ENCODE data around the gene PTPN1.
"Not testable (repeated sequence)": the region's sequence is repeated elsewhere in the genome, so short reads cannot be mapped to it uniquely, and the experiment has no call there.

The PTPN1 gene

DNA sequence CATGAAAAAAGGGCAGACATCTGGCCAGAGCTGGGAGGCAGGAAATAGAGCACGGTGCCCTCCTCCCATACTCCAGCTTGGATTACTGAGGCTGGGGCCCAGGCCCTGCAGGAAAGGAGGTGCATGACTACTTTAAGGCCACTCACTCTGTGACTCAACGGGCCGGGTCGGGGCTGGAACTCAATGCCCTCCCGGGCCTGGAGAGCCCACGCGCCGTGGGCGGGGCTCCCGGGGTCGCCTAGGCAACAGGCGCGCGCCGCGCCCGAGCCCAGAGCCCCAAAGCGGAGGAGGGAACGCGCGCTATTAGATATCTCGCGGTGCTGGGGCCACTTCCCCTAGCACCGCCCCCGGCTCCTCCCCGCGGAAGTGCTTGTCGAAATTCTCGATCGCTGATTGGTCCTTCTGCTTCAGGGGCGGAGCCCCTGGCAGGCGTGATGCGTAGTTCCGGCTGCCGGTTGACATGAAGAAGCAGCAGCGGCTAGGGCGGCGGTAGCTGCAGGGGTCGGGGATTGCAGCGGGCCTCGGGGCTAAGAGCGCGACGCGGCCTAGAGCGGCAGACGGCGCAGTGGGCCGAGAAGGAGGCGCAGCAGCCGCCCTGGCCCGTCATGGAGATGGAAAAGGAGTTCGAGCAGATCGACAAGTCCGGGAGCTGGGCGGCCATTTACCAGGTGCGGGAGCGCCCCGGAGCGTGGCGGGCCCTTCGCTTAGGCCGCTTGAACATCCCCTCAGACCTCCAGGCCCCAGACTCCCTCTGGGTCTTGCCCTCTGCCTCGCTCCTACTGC is at the start of gene PTPN1:
Gene PTPN1, plus strand, starts transcription at position 461 of the 783 bp plus-strand sequence. Its CDS starts 145 bp downstream, at position 606.
- peak; percentile 96 to 98 (median 96) for DNase-seq (ENCODE audit: low read depth in 3 of 3, low spot score in 1 of 3)

DNA sequence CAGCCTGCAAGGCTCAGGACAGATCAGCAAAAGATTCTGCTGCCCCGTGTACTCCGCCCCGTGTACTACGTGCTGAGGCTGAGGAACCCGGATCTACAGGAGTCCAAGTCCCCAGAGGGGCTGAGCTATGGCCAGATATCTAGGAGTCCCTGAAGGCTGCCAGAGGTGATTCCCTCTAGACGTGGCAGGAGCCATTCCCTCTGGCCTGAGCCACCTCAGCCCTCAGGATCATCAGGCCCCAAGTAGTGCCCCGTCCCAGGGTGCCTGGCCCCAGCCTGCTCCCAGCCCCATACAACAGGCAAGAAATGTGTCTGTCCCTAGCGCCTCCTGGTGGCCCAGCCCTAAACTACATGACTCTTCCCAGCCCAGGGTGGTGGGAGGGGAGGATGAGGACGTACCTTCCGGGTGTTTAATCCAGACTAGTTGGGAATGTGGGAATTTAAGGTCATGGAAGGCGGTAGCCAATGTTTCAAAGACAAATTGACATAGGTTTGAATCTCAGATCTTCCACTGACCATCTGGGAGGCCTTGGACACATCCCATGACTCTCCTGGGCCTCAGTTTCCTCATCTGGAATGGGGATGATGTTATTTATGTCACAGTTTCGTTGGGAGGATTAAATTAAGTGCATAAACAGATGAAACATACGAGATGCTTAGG is 49.4 kb upstream of the PTPN1 start:
- peak; percentile 49 to 78 (median 59) for DNase-seq (ENCODE audit: low read depth in 3 of 3, low spot score in 1 of 3)

DNA sequence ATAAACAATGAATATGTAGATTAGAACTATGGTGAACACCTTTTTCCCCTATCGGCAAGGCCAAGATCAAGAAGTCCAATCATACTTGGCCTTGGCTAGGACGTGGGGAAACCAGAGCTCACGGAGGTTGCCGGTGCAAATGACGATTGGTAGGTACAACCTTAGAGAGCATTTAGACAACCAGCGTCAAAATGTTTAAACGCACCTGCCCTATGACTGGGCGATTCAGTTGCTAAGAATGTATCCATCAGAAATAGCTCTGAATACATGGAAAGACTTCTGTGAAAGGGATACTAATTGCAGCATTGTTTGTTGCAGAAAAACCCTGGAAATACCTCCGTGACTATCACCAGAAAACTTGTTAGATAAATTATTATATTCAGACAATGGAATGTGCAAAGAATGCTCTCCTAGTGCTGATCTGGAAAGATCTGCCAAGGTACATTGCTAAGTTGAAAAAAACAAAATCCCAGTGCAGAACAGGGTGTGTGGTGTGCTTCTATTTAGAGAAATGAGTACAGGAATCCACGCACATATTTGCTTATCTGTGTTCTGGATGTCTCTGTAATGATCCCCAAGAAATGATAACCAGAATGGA is 48.0 kb upstream of the PTPN1 start:
- DNase-seq (ENCODE audit: low read depth in 3 of 3, low spot score in 1 of 3): no peak

DNA sequence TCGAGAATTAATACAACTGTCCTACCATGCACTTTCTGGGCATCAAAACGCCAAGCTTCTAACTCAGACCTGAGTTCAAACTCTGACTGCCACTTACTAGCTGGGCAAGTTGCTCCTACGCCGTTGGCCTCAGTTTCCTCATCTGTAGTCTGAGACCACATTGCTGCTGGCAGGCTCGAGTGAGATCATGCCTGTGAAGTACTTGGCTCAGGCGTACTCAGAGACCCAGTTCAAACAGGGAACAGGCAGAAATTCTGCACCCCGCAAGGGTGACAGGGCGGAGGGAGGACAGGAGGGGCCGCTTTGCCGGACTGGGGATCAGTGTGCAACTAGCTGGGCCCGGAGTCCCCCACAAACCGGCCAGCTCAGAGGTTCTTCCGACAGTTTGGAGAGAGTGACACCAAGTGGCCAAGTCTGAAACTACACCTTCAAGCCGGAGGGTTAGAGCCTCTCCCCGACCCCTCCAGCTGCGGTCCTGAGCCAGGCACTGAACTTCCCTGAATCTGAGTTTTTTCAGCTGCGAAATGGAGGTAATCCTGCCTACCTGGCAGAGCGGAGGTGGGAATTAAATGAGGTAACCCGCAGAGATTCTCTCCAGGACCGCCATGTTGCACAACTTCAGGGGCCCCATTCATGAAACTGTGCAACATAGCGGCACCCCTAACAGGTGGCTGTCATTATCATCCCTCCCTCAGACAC is 46.0 kb upstream of the PTPN1 start:
- peak; percentile 21 to 33 (median 26) for DNase-seq (ENCODE audit: low read depth in 3 of 3, low spot score in 1 of 3)

DNA sequence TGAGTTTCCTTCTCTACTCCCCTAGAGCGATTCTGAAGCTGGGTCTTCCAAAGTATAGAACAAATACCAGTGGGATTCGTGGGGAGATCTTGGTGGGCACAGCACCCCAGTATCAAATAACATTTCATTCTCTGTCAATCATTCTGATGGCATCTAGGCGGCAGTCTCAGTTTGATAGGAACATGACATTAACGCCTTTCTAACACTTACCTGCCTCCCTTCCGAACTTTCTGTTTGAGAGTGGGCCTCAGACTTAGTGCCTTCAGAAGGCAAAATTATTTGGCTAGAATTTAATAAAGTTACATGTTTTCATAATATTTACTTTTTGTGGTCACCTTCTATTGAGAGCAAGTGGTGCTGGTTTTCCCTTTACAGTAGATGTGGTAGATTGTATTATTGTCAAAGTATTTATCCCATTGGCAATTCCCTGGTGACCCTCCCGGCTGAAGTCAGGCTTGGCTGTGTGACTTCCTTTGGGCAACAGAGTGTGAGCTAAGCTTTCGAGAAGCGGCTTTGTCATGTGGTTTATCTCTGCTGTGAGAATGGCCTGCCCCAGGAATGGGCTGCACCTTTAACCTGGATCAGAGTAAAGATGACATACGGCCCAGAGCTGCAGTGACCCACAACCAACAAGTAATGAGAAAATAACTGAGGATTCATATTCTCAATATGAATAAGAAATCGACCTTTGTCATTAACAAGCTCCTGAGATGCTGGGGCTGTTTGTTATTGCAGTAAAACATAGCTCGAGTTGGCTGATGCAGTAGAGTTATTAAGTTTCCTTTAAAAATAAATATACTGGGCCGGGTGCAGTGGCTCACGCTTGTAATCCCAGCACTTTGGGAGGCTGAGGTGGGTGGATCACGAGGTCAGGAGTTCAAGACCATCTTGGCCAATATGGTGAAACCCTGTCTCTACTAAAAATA is 45.2 kb upstream of the PTPN1 start:
- no peak for DNase-seq (ENCODE audit: low read depth in 3 of 3, low spot score in 1 of 3)

DNA sequence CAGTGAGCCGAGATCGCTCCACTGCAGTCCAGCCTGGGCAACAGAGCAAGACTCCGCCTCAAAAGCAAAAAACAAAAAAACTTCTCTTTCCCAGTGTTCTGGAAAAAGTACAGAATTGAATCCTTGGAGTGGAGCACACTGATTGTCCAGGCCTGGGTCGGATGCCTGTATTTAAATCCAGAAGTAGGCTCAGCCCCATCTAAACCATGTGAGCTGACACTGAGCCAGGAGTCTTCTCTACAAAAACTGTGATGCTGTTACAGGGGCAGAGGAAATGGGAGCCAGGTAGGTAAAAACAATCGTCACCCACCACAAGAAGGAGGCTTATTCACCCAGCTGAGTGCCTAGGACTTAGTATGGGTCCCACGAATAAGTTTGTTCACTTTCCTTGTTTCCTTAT is 43.0 kb upstream of the PTPN1 start:
- no peak for DNase-seq (ENCODE audit: low read depth in 3 of 3, low spot score in 1 of 3)

DNA sequence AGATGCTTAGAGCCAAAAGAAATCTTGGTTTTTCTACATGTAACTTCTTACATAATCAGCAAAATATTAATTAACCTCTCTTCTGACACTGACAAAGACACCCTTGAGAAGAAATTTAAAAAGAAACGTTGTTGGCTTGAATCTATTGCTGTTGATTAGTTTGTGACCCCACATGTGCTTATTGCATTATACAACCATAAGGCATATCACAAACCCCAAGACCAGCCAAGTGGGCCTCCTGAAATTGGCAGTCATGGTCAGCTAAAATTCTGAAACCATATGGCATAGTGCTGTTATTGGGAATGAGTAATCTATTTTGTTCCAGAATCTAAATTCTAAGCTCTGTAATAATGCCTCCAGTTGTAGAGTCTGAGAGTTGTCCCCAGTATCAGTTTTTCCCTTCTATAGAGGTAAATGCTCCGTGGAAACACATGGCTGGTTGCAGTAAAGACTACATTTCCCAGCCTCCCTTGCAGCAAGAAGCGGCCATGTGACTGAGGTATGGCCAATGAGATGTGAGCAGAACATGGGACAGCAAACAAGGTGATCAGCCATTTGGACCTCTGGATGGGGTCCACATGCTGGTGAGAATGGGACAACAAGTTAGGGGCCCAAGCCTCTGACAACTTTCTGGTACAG is 42.3 kb upstream of the PTPN1 start:
- DNase-seq (ENCODE audit: low read depth in 3 of 3, low spot score in 1 of 3): no peak

DNA sequence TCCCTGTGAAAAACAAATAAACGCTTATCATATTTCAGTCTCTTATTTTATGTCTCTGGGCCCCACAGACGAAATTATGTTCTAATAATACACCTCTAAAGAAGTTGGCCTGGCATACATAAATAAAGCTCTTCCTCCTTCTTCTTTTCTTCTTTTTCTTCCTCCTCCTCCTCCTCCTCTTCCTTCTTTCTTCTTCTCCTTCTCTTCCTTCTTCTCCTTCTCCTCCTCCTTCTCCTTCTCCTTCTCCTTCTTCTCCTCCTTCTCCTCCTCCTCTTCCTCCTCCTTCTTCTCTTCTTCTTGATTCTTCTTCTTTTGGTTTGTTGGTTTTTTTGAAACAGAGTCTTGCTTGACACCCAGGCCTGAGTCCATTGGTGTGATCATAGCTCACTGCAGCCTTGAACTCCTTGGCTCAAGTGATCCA is 41.8 kb upstream of the PTPN1 start:
- no peak for DNase-seq (ENCODE audit: low read depth in 3 of 3, low spot score in 1 of 3)

DNA sequence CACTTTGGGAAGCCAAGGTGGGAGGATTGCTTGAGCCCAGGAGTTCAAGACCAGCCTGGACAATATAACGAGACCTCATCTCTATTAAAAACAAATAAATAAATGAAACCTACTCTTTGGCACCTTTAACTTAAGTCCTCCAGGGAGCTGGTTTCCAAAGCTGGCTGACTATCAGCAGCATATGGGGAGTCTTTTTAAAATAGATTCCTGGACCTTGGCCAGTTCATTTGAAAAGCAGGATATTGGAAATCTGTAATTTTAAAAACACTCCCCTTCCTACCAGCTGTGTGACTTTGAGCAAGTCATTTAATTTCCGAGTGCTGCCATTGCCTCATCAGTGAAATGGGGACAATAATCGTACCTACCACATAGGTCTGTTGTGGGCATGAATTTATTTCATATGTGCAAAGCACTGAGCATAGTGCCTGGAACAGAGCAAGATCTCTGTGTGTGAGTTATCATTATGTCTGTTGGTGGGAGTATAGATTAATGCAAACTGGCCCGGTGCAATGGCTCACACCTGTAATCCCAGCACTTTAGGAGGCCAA is 40.9 kb upstream of the PTPN1 start:
- DNase-seq (ENCODE audit: low read depth in 3 of 3, low spot score in 1 of 3): no peak

DNA sequence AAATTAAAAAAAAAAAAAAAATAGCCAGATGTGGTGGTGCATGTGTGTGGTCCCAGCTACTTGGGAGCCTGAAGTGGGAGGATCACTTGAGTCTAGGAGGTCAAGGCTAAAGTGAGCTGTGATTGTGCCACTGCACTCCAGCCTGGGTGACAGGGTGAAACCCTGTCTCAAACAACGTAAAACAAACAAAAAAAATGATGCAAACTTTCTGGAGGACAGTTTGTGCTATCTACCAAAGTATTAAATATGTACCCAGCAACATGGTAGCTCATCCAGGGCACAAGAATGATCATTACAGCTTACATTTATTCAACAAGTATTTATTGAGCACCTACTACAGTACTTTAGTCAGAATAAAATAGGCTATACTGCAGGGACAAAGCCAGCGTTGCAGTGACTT is 40.4 kb upstream of the PTPN1 start:
- DNase-seq (ENCODE audit: low read depth in 3 of 3, low spot score in 1 of 3): no peak

DNA sequence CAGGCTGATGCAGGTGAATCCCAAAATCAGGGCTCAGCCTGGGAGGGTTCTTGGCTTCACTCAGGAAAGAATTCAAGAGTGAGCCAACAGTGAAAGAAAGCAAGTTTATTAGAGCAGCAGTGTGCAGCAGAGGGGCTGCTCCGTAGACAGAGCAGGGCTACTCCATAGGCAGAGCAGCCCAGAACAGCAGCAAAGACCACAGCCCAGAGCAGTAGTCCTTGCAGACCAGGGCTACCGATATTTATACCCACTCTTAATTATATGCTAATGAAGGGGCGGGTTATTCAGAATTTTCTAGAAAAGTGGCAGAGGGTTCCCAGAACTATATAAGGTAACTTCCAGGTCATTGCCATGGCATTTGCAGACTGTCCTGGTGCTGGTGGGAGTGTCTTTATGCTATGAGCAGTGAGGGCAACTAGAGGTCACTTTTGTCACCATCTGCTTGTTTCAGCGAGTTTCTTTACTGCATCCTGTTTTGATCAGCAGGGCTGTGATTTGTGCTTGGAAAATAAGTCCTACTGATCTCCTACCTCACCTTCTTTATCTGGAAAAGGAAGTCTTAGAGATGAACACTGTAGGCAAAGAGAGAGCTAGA is 39.8 kb upstream of the PTPN1 start:
- DNase-seq (ENCODE audit: low read depth in 3 of 3, low spot score in 1 of 3): no peak

DNA sequence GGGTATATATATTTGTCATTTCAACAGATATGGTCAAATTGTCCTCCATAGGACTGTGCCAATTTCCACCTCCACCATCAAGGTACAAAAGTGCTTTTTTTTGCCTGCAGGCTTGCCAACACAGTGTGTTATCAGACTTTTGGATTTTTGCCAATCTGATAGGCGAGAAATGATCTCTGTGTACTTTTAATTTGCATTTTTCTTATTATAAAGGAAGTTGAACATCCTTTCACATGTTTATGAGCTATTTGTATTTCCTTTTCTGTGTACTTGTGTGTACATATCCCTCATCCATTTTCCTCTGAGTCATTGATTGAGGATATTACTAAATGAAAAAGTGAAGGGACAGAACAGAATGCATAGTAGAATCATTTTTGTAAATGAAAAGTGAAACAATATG is 39.0 kb upstream of the PTPN1 start:
- no peak for DNase-seq (ENCODE audit: low read depth in 3 of 3, low spot score in 1 of 3)

DNA sequence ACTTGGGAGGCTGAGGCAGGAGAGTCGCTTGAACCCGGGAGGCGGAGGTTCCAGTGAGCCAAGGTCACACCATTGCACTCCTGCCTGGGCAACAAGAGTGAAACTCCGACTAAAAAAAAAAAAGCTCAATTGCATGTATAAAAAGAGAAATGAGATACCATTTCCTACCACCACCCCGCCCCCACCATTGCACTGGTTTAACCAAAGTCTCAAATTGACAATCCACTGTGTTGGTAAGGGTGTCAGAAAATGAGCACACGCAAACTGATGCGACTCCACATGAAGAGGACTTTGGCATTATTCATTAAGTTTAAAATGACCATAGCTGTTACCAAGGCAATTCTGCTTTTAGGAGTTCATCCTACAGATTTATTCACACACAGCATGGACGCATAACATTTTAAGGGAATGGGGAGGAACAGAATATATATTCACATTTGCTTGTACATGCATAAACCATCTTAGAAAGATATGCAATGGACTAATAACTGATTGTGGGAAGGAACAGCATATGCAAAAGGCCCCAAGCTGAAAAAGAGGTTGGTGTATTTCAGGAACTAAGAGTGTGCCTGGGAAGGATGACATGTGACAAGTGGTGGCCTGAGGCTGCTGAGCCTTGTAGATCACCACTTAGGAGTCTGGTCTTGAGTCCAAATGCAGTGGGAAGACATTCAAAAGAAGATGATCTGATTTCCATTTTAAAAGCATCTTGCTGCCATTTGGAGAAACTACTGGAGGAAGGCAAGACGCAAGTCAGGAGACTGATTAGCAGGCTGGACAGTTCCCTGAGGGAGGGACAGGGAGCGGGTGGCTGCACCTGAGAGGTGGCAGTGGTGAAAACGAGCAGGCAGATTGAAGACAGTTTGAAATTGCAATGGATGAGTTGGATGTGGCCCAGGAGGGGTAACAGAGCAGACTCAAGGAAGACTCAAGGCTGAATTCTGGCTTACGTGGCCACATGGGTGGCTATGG is 37.2 kb upstream of the PTPN1 start:
- no peak for DNase-seq (ENCODE audit: low read depth in 3 of 3, low spot score in 1 of 3)

DNA sequence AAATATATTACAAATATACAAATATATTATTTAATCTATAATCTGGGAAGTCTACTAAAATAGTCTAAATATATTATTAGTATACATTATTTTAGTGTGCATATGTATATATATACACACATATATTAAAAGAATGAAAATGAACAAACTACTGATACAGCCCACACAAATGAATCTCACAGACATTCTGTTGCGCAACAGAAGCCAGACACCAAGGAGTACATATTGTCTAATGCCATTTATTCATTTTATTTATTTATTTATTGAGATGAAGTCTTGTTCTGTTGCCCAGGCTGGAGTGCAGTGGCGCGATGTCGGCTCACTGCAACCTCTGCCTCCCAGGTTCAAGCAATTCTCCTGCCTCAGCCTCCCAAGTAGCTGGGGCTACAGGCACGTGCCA is 35.8 kb upstream of the PTPN1 start:
- DNase-seq (ENCODE audit: low read depth in 3 of 3, low spot score in 1 of 3): not testable (repeated sequence)

DNA sequence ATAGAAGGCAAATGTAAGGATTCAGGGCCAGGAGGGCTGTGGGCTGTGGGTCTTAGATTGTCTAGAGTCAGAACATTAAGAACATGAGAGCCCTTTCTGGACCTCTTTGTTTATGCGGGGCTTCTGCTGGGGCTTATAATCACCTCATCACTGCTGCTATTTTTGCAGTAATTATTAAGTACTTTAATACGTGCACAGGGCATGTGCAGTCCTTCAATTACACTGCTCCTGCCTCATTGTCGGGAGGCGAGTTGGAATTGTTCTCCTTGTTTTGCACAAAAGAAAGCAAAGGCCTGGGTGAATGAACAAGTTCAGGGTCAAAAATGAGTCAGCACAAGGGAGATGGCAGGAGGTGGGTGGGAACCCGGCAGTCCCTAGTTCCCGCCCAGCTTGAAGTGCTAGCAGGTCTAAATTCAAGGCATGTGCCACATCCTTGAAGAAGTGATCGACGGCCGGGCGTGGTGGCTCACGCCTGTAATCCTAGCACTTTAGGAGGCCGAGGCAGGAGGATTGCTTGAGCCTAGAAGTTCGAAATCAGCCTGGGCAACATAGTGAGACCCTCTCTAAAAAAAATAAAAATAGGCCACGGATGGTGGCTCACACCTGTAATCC is 34.4 kb upstream of the PTPN1 start:
- no peak for DNase-seq (ENCODE audit: low read depth in 3 of 3, low spot score in 1 of 3)

DNA sequence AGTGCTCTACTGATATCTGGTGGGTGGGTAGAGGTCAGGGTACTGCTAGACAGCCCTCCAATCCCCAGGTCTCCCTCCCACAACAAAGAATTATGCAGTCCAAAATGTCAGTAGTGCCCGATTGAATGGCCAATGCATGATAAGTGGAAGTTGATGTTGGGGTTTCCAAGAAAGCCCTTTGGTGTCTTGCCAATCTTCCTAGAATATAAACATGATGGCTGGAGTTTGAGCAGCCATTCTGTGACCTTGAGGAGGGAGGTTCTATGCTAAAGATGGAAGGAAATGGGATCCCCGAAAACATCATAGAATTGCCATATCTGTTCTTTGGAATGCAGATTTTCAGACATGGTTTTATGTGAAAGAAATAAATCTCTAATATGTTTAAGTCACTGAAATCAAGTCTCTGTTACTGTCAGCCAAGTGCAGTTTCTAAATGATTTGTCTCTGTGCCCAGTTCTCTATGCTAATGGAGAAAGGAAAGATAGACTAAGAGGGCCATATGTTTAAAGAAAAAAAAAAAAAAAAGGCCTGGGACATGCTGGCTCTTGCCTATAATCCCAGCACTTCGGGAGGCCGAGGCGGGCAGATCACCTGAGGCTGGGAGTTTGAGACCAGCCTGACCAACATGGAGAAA is 32.8 kb upstream of the PTPN1 start:
- no peak for DNase-seq (ENCODE audit: low read depth in 3 of 3, low spot score in 1 of 3)
